Activated CD4-positive, alpha-beta T cell treated with anti-CD3 and anti-CD28 coated beads, Interleukin-2, amount 50 U/mL, for 1 hour (primary cell): Measurements from ENCODE around the gene RANBP1.

Experiments
- DNase-seq: peaks from one replicate; pipeline ENCODE4 v3.0.0-alpha.2; 2020

Gene RANBP1

GRCh38 chr22:20138868-20139267 lies 23.0 kb downstream of the RANBP1 start:
- DNase-seq, result no peak

- DNase-seq, result no peak
Observed at GRCh38 chr22:20139391-20140106, 23.6 kb downstream of the RANBP1 start.

- DNase-seq, result no peak
Observed at GRCh38 chr22:20140107-20140445, 24.2 kb downstream of the RANBP1 start.

- DNase-seq, result no peak
Observed at GRCh38 chr22:20140521-20140964, 24.6 kb downstream of the RANBP1 start.

GRCh38 chr22:20141186-20142077 lies 25.5 kb downstream of the RANBP1 start:
- no peak for DNase-seq

GRCh38 chr22:20142711-20143621 lies 27.1 kb downstream of the RANBP1 start:
- DNase-seq, result no peak

GRCh38 chr22:20143883-20144665 lies 28.2 kb downstream of the RANBP1 start:
- no peak for DNase-seq

- DNase-seq, result no peak
Observed at GRCh38 chr22:20145206-20145831, 29.4 kb downstream of the RANBP1 start.

GRCh38 chr22:20145832-20146223 lies 29.9 kb downstream of the RANBP1 start:
- no peak for DNase-seq

- no peak for DNase-seq
Observed at GRCh38 chr22:20146777-20147176, 30.9 kb downstream of the RANBP1 start.

GRCh38 chr22:20147237-20147988 lies 31.5 kb downstream of the RANBP1 start:
- no peak for DNase-seq

GRCh38 chr22:20148414-20148813 lies 32.5 kb downstream of the RANBP1 start:
- DNase-seq, result no peak

- no peak for DNase-seq
Observed at GRCh38 chr22:20149257-20150250, 33.6 kb downstream of the RANBP1 start.

- no peak for DNase-seq
Observed at GRCh38 chr22:20150381-20151275, 34.7 kb downstream of the RANBP1 start, which contains the start of gene CCDC188. Gene CCDC188 (minus strand): TSS chr22:20151055. CDS start chr22:20150986, 69 bp downstream.

- no peak for DNase-seq
Observed at GRCh38 chr22:20151276-20151588, 35.3 kb downstream of the RANBP1 start.

GRCh38 chr22:20152464-20152890 lies 36.6 kb downstream of the RANBP1 start:
- no peak for DNase-seq

GRCh38 chr22:20153945-20154344 lies 38.0 kb downstream of the RANBP1 start:
- no peak for DNase-seq

GRCh38 chr22:20154602-20155187 lies 38.8 kb downstream of the RANBP1 start:
- DNase-seq, result no peak
